Dermis microvascular lymphatic vessel endothelial cell (primary cell): Measurements from ENCODE around the gene TTC28. TPM values are rescaled to one million over a fixed set of nuclear protein-coding genes. Genes with fewer than 3 reads are reported as not detected.
A peak's percentile ranks its signal among the peaks of the same experiment; 100 is the strongest.
"Not testable (repeated sequence)": the region's sequence is repeated elsewhere in the genome, so short reads cannot be mapped to it uniquely, and the experiment has no call there.

Source experiments
- DNase-seq, 2 donors: peaks; one replicate each; pipeline versions ENCODE4 v3.0.0 to v3.0.0-alpha.2; 2010; ENCODE audit warnings: low read depth in 2 of 2
- total RNA-seq: library from RNA; depleted of rRNA; stranded (reverse); fragments of >200 nt; gene quantifications from 2 replicates; pipeline ENCODE4 v1.2.1, GENCODE V29; 2014

The TTC28 gene
- total RNA-seq, 1 donor from 2014 or later = 11.7 TPM

DNA sequence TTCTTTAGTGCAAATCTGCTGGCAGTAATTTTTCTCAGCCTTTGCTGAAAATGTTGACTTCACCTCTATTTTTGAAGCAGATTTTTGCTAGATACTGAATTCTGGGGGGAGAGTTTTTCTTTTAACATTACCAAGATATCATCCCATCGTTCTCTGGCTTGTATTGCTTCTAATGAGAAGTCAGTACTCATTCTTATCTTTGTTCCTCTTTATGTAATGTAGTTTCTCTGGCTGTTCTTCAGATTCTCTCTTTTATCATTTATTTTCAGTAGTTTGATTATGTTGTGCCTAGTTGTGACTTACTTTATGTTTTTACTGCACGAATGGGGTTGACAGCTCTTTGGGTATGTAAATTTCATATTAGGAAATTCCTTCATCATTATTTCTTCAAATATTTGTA, 441.9 kb downstream of the TTC28 start:
- no peak for DNase-seq

DNA sequence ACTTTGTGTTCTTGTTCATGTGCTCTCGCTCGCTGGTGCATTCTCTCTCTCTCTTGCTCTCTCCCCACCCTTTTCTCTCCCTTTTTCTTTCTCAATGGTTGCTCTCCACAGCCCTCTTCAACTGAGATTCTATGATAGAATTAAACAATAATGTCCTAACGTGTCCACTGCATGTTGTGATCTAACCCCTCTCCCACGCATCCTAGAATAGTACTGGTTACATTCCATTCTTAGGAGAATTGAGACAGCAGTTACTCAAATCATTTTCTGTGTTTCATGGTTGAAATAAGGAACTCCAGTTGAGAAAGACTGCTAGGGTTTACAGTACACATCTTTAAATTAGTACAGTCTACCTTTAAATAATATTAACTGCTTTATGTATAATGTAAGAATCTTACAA, 442.5 kb downstream of the TTC28 start:
- no peak for DNase-seq

DNA sequence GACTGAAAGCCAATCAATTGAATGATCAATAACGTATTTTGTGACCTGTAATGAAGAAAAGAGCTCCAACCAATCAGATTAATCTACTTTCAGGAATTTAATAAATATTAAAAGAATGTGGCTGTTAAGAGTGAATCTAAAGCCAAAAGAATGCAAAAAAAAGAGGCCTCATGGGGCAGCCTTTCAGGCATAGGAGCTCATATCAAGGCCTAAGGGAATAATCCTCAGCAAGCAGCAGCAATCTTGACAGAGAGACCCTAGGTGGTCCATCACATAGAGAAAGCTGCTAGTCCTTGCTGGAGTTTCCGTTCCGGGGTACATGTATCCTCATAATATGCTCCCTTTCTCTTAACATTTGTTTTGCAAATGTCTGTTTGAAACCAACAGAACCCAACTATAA, 447.4 kb downstream of the TTC28 start:
- DNase-seq = no peak

DNA sequence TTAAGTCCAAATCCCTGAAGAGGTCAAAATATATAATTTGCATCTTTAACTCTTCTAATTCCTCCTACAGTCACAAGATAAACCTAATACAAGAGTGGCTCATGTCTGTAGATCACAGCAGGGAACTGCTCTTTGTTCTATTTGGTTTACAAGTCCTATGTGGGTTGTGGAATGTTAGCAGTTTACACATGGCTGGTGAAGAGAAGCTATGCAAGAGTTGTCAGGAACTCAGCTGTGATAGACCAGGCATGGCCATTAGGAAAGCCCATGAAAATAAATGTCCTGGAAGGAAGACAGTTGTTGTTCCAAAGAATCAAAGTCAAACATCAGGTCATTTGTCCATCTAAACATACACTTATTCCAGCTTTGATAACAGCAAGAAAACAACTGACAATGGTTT, 448.2 kb downstream of the TTC28 start:
- DNase-seq = no peak

DNA sequence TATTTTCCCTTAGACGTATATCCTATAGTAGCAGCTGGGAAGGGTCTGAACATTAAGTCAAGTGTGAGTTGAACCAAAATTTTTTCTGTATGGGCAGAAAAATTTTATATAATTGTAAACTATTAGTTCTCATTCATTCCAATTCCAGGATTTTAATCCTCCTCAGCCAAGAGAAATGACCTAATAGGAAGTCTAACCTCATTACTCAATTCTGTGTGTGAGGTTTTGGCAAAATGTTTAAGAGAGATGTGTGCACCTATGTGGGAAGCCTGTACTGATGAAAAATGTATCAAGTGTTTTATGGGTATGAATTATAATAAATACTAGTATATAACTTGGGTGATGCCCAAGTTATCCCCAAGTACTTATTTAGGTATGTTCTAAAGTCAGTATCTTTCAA, 449.0 kb downstream of the TTC28 start:
- DNase-seq = no peak

DNA sequence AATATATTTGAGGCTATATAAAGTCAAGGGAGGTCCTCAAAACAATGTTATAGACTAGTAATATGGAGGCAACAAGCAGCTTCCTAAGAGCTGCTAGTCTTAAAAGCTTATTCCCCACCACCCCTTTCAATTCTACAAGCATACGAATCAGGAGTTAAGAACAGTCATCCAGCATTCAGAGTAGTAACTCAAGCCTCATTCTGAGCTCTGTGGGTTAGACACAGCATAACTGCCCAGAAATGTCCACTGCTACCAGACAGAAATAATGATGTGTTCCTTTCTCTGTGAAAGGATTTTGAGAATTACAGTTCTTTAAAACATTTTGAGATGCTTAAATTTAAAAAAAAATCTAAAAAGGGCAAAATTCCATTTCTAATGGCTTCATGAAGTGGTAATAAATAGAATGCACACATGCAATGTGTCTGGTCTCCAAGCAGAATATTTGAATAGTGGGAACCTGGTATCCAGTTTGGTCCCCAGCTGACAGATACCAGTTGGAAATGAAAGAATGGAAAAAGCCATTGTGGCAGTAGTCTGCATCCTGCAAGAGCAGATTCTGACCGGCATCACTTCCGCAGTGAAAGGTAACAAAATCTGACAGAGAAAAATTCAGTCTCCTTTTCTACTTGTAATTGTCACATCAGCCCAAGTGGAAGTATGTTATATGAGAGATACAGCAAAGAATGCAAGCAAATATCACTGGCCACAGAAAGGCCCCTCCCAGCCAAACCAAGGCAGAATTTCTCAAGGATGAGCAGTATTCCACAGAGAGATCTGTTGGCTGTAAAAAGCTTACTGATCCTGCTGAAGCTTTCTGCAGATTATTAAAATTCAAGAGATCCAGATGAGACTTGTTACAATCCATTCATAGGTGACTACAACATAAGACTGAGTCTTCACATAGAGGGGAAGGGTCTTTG, 449.8 kb downstream of the TTC28 start:
- DNase-seq = peak; percentile 27 to 75

DNA sequence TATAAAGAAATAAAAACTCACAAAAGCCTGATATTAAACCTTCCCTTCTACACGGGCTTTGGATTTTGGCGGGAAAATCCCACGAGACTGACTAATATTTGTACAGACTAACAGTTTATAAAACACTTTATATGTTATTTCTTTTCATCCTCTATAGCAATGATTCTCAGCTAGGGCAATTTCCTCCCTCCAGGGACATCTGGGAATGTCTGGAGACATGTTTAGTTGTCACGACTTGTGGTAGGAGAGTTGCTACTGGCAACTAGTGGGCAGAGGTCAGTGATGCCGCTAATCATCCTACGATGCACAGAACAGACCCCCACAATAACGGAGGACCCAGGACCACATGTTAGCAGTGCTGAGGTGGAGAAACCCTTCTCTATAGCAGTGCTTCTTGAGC, 455.8 kb downstream of the TTC28 start:
- DNase-seq = no peak

DNA sequence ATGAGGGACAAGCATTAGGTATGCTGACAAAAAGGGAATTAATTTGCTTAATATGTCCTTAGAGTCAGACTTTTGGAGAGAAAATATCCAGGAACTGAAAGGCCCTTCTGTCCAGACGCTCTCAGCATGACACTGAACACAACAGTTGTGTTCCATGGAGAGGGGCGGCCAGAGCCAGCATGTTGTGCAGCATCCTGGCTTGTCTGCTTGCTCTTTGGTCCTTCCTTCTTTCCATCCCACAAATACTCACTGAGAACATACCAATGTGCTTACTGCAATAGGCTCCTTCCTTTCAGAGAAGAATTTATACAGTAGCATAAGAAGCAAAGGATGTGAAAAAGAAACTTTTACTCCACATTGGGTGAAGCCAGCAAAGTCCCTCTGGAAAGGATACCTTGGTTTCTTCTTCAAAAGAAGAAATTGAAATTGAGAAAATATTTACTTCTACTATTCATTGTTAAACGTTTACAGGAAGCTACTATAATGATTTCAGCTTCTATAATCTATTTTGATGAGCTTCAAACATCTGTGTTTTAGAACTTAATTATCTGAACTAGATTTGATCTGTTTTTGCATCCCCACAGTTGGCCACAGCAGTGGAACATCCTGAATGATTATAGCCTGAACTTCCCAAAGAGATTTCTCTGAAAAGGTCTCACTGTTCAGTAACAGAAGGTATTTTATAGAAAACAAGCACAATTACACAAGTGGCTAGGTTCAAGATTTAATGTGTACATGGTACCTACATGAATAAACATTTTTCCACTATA, 456.5 kb downstream of the TTC28 start:
- no peak for DNase-seq

DNA sequence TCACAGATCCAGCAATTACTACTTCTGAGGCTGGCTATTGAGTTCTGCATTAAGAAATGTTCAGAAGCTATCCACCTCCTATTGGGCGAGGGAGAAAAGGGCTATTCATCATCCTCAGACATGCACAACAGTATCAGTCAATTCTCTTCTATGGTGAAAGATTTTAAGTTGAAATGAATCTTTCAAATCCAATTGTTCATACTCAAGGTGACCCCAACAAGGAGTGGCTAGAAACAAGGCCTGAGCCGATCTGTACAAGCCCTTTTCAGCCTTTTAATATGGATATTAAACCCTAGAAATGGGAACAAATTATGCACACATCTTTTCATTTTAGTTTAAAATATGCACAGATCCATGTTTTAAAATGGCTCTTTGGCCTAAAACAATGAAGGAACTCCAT, 457.1 kb downstream of the TTC28 start:
- DNase-seq = no peak

DNA sequence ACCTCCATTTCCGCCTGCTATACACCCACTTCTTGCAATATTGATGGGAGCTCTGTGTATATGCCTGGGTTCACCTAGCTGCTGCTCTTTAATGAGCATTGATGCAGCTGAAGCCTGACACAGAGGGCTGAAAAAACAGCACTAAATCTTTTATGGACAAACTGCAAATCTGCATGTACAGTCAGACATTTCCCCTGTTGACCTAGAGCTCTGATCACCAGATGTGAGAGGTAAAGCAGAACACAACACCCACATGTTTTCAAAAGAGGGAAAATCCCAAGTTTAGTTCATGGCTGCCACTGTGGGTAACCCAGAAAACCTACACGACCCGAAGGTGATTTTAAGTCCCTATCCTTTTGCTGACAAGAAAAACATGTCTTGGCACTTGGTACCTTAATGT, 457.6 kb downstream of the TTC28 start:
- peak; percentile 4 to 12 for DNase-seq

DNA sequence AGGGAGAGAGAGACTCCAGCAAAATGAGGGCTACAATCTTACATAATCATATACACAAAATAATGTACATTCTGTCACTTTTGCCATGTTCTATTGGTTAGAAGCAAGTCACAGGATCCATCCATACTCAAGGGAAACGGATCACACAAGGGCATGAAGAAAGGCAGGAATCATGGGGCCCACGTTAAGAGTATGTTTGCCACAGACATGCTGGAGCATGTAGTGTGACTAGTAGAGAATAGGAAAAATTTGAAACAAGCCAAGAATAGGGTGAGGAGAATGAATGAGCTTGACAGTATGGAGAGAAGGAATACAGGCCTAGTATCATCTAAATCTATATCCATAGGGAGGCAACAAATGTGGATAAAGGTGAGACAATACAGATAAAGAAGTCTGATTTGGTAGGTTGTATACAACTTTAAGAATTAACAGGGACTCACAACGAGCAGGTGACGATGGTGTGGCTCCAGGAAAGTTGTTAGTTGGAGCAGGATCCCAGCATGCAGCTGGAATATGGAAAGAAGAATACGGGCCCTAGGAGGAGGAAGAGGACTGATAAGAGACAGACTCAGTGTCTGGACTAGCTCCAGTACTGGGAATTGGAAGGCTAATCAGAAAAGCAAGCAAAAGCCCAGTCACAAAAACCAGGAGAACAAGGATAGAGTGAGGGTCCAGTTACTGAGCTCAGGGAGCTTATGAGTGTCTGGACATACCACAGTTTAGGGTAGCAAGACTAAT, 458.8 kb downstream of the TTC28 start:
- no peak for DNase-seq

DNA sequence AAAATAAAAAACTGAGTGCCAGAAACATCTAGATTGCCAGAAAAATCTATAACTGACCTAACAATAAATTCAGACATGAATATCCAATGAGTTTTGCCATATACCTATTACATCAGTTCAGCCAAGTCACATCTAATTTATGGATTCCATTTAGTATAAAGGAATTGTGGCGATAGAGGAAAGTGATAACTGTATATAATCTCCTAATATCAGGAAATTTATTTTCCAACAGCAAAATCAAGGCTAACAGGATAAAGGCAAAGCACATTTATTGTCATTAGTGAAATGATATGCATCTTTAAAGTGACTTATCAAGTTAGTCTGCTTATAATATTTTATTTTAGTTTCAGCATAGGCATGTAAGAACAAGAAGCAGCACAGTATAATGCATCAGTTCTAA, 462.4 kb downstream of the TTC28 start:
- DNase-seq = no peak

DNA sequence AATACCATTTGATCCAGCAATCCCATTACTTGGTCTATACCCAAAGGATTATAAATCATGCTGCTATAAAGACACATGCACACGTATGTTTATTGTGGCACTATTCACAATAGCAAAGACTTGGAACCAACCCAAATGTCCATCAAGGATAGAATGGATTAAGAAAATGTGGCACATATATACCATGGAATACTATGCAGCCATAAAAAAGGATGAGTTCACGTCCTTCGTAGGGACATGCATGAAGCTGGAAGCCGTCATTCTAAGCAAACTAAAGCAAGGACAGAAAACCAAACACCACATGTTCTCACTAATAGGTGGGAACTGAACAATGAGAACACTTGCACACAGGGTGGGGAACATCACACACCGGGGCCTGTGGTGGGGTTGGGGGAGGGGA, 464.9 kb downstream of the TTC28 start:
- DNase-seq = not testable (repeated sequence)

DNA sequence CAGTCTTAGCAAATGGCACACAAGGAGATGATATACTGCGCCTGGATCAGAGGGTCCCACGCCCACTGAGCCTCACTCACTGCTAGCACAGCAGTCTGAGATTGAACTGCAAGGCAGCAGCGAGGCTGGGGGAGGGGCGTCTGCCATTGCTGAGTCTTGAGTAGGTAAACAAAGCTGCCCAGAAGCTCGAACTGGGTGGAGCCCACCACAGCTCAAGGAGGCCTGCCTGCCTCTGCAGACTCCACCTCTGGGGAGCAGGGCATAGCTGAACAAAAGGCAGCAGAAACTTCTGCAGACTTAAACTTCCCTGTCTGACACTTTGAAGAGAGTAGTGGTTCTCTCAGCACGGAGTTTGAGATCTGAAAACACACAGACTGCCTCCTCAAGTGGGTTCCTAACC, 470.2 kb downstream of the TTC28 start:
- not testable (repeated sequence) for DNase-seq

DNA sequence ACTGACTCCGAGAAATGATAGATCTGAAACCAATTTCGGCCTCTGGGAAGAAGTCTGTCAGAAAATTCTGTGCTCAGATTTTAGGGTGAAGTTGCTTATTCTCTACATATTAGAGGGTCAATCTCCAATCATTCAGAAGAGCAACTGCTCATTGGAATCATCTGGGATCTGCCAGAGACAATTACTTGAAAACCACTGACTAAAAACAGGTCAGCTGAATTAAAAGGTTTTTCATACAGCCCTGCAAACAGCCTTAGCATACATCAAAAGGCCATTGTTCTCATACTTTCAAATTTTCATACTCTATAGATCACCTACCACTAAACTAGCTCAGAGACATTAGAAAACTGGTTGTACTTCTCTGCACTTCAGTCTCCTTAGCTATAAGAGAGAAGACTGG, 470.9 kb downstream of the TTC28 start:
- no peak for DNase-seq

DNA sequence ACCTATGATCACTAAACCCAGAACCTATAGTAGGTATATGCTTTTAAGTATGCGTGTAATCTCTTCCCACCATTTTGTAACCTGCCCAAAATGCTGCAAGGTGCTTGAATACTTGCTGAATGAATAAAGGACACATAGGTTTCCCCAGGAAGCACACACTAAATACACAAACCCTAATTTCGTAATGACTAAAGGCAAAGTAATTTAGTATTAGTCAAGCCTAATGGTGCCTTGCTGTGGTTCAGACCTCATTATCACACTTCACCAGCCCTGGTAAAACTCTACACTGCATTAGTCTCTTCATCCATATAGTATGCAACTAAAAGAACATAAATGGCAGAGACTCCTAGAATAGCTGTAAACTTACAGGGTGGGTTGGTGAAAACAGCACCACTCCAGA, 471.6 kb downstream of the TTC28 start:
- no peak for DNase-seq

DNA sequence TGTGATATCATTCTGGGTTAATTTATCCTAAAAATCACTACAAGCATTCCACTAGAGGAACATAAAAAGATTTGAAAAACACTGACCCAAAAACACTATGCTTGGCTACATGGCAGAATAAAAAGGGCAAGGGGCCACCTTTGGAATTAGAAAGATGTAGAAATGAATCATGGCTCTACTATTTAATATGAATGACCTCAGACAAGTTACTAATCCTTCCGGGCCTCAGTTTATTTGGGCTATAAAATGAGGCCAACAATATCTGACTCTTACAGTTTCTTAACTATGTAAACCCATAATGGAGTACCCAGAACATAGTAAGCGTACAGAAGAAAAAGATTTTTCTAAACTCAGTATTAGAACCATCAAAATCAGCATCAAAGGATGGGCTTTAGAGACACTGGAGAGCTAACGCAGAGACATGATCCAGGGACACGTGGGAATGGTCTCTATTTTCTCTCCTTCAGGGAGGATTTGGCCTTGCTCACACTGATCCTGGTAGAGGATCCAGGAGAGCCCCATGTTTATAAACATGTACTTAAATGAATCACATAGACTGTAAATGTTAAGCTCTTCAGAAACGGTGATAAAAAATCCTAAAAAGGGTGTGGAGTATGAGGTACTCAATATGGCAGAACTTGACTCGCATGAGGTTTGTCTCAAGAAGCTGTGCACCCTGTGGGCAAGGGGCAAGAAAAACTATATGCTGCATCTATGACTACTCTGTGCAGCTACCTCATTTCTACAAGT, 472.2 kb downstream of the TTC28 start:
- peak in 1 of 2 donors; percentile 16 for DNase-seq

DNA sequence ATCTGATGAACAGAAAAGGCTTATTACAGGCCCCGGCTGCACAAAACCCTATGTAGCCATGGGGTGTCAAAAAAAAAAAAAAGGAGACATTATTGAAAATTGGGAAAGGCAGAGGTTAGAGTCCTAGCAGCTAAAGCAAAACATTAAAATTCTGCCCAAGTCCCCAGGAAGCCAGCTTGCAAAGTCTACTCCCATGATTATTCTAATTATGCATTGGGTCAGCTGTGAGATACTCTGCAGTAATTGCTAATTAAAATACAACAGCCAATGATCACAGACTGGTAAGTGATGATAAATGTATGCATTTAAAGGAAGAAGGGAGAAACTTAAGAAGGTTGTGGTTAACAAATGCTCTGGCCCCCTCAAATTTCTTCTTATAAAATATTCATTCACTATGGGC, 473.7 kb downstream of the TTC28 start:
- no peak for DNase-seq

DNA sequence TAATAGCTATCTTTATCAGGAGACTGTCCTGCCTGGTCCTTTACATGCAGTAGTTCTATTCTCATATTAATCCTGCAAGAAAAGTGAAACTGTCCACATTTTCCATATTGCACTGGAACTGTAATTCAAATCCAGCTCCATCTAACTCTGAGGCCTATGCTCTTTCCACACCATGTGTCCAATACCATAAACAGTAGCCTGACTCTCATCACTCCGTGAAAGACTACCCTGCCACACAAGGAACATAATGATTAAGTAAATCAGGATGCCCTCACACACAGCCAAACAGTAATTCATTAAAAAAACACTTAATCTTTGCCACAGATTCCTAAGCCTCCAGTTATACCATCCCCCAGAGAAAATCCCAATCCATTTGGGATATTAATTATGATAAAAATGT, 475.3 kb downstream of the TTC28 start:
- no peak for DNase-seq

DNA sequence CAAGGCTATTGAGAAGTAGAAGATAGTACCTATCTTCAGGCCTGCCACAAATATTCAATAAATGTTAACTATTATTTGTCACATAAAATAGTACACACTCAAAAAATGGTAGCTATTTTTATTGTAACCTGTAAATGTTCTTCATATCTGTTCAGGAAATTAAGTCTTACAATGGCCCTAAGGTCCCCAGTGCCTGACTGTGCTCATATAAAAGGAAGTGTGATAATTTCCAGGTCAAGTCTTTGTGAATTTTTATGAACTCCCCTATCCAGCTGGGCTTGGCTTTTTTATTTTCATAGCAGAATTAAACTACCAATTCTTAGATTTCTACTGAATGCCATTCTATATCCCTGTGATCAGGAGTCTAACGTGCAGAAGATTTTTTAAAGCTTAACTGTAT, 476.4 kb downstream of the TTC28 start:
- DNase-seq = peak in 1 of 2 donors; percentile 62

DNA sequence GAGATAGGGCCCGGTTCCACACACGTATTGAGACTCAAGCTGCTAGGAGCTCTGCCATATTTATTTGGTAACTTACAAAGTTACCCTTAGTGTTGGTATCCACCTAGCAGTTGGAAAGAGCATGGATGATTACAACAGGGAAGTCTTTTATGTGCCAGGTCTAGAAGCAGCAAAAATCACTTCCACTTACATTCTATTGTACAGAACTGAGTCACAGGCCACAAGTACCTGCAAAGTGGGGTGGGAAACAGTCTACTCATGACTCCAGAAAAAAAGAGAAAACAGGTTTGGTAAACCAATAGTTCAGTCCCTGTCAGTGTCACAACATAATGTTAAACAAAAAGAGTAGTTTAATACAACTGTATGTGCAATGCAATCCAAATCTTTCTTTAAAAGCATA, 480.9 kb downstream of the TTC28 start:
- no peak for DNase-seq
